Thoracic aorta (tissue), 2 donors: Measurements from ENCODE around the gene TSPY3. TPM values are rescaled to one million over a fixed set of nuclear protein-coding genes. Genes with fewer than 3 reads are reported as not detected.
"Not testable (repeated sequence)": the region's sequence is repeated elsewhere in the genome, so short reads cannot be mapped to it uniquely, and the experiment has no call there.

ENCODE experiments used
- ATAC-seq: fragments of 150-250 bp; one replicate; pipeline ENCODE4 v1.8.0; 2017; ENCODE audit warnings: low read depth; ENCODE audit not compliant: insufficient number of reproducible peaks, low FRiP score
- DNase-seq: peaks from one replicate; pipeline ENCODE4 v3.0.0-alpha.2; 2020; ENCODE audit warnings: low spot score
- H3K27ac ChIP-seq, 2 donors: fragments of 200-600 bp; sonication (generic); 1 replicate in 1 of 2; 2 replicates in 1 of 2; pipeline ENCODE4 v1.5.1; 2016; ENCODE audit warnings: mild to moderate bottlenecking in 2 of 2, moderate library complexity in 2 of 2
- H3K27me3 ChIP-seq: fragments of 200-600 bp; sonication (generic); replicated peaks from 2 replicates; pipeline ENCODE4 v1.6.0; 2016; ENCODE audit warnings: mild to moderate bottlenecking; ENCODE audit not compliant: insufficient read depth
- H3K36me3 ChIP-seq: fragments of 200-600 bp; sonication (generic); one replicate; pipeline ENCODE4 v1.5.1; 2016
- H3K4me1 ChIP-seq, 2 donors: fragments of 200-600 bp; sonication (generic); 1 replicate in 1 of 2; 2 replicates in 1 of 2; pipeline versions ENCODE4 v1.5.1 to v1.6.0; 2016; ENCODE audit warnings: low read depth in 2 of 2, mild to moderate bottlenecking in 1 of 2; ENCODE audit not compliant: control insufficient read depth in 1 of 2
- H3K4me3 ChIP-seq: fragments of 200-600 bp; sonication (generic); 2 replicates; pipeline ENCODE4 v1.5.1; 2016; ENCODE audit warnings: mild to moderate bottlenecking
- H3K9me3 ChIP-seq: fragments of 200-600 bp; sonication (generic); 2 replicates; pipeline ENCODE4 v1.5.1; 2016
- total RNA-seq, 2 donors: library from RNA; depleted of rRNA; stranded (reverse); fragments of >200 nt; gene quantifications; one replicate each; pipeline versions ENCODE4 v1.1.0 to v1.2.3, GENCODE V29; 2016

The TSPY3 gene, protein sequence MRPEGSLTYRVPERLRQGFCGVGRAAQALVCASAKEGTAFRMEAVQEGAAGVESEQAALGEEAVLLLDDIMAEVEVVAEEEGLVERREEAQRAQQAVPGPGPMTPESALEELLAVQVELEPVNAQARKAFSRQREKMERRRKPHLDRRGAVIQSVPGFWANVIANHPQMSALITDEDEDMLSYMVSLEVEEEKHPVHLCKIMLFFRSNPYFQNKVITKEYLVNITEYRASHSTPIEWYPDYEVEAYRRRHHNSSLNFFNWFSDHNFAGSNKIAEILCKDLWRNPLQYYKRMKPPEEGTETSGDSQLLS
- total RNA-seq = not detected

- not testable (repeated sequence) for H3K4me3 ChIP-seq, ATAC-seq, H3K27ac ChIP-seq, H3K4me1 ChIP-seq, H3K9me3 ChIP-seq, DNase-seq, H3K27me3 ChIP-seq, H3K36me3 ChIP-seq
These were observed at the start of gene TSPY3 for GRCh38 chrY:9398121-9398520. TSS of gene TSPY3 (plus strand) at chrY:9398421. CDS start at chrY:9398467, 46 bp downstream.

DNA sequence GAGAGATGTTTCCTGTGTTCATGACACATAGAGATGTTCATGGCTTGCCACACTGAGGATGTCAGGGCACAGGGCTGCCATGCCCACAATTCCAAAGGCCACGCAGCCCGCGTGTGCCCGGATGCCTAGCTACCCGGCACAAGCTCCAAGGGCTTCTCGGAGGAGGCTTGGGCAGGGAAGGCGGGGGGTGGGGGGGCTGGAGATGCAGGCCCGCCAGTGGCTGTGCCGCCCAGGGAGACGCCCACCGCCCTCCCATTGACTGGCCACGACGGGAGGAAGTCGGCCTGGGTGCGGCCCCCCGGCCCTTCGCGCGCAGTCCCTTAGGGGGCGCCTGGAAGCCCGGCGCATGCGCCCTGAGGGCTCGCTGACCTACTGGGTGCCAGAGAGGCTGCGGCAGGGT lies 40.7 kb upstream of the TSPY3 start, which contains the start of gene TSPY8:
Gene TSPY8, plus strand, starts transcription at position 301 of the 400 bp plus-strand sequence. Its CDS starts 46 bp downstream, at position 347.
- not testable (repeated sequence) for DNase-seq, H3K27me3 ChIP-seq, H3K9me3 ChIP-seq, H3K4me1 ChIP-seq, H3K4me3 ChIP-seq, H3K36me3 ChIP-seq, ATAC-seq, H3K27ac ChIP-seq

DNA sequence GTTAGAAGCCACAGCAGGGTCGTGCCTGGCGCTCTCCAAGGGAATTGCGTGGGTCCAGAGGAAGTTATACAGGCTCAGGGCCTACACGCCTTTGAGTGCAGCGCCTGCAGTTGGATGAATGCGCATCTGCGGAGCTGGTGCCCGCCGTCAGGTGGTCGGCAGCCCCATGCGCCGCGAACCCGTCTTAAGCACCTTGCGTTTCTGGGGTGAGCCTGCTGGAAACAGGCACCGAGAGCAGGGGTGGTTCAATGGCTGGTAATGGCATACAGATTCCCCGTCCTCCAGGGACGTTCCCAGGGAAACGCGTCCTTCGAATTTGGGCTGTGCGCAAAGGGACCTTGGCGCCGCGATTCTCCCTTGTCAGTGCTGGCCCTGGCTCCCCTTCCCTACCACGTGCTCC lies 1.7 kb upstream of the TSPY3 start:
- H3K4me1 ChIP-seq = not testable (repeated sequence)

More for the DNA sequence above, 1.7 kb upstream of the TSPY3 start:
- H3K27me3 ChIP-seq, H3K4me3 ChIP-seq, DNase-seq, H3K9me3 ChIP-seq, ATAC-seq, H3K36me3 ChIP-seq, H3K27ac ChIP-seq: not testable (repeated sequence)

Other genes starting within 250 kb of the TSPY3 start
- gene TSPY4, start 61.0 kb upstream of the TSPY3 start, total RNA-seq = not detected
- gene TSPY8, start 40.6 kb upstream of the TSPY3 start, total RNA-seq = not detected
- gene TSPY1, start 68.5 kb downstream of the TSPY3 start, total RNA-seq = not detected
- gene TSPY9, start 88.8 kb downstream of the TSPY3 start, total RNA-seq = not detected
- not detected for gene TSPY10, start 129.5 kb downstream of the TSPY3 start, total RNA-seq